Hematopoietic multipotent progenitor cell treated with erythropoietin and hydrocortisone succinate and interleukin-3 and kit ligand, for 6 days (in vitro differentiated cells): ENCODE data around the gene TBC1D21.

Experiments
- DNase-seq: peaks from one replicate; pipeline ENCODE4 v3.0.0-alpha.2; 2015

The TBC1D21 gene

DNA sequence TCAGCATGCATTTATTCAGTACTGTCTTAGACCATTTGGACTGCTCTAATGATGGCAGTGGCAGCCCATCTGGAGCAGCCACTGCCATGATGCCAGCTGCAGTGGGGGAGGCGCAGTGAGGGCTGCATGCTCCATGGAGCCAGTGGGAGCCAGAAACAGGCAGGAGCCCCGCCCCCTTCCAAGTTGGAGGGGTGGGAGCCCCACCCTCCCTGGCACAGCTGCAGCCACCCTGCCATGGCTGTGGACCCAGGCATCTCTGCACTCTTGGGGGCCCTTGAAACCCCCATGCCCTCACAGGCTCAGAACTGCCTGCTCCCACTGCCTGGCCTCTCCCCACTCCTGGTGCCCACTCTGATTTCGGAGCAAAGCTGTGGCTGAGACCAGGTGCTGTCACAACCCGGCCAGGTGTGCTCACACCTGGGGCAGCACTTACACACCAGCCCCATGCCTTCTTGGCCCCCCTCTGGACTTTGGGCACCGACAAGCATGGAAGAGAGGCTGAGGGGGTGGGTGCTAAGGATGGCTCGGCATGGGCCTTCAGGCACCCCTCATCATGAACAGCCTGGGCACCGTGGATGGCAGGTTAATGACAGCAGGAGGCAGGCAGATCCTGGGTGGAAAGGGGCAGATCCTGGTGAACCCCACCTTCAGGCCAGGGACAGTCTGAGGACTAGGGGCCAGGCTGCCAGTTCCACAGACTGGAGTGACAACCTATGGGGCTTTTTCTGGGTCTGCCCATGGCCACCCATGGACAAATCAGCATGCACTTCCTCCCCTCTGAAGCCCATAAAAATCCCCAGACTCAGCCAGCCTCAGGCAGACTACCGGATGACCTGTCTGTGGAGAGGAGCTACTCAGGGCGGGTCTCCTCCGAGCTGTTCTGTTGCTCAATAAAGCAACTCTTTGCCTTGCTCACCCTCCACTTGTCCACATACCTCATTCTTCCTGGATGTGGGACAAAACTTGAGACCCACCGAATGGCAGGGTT lies 18.3 kb downstream of the TBC1D21 start:
- no peak for DNase-seq

GRCh38 chr15:73892446-73893226 lies 19.3 kb downstream of the TBC1D21 start:
- no peak for DNase-seq

GRCh38 chr15:73894133-73894814 lies 20.9 kb downstream of the TBC1D21 start:
- DNase-seq: no peak

GRCh38 chr15:73897441-73898261 lies 24.3 kb downstream of the TBC1D21 start:
- peak; percentile 72 for DNase-seq

GRCh38 chr15:73899197-73900094 lies 26.1 kb downstream of the TBC1D21 start:
- DNase-seq: no peak

DNA sequence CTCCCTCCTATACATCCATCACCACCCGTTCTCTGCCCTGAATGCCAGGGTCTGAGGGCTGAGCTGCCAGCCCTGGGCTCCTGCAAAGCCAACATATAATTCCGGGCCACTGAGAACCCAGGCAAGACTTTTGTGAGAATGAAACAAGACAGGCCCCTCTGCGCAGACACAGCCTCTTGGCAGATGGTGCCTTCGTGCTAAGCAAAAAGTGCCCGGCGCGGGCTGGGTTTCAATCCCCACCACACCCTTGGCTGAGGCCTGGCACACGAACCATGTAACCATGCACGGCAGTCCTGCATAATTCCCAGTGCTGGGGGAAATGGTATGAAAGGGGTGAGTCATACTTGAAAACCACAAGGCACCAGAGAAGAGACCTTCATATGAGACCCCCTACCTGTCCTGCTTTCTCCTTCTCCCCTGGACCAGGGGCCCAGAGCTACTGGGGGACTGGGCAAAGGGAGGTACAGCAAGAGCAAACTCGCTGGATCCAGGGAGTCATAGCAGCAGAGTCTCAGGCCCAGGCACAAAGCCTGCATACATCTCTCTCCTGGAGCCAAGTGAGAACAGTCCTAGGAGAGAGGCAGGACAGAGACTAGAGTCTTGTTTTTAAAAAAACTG lies 26.8 kb downstream of the TBC1D21 start:
- DNase-seq: no peak

DNA sequence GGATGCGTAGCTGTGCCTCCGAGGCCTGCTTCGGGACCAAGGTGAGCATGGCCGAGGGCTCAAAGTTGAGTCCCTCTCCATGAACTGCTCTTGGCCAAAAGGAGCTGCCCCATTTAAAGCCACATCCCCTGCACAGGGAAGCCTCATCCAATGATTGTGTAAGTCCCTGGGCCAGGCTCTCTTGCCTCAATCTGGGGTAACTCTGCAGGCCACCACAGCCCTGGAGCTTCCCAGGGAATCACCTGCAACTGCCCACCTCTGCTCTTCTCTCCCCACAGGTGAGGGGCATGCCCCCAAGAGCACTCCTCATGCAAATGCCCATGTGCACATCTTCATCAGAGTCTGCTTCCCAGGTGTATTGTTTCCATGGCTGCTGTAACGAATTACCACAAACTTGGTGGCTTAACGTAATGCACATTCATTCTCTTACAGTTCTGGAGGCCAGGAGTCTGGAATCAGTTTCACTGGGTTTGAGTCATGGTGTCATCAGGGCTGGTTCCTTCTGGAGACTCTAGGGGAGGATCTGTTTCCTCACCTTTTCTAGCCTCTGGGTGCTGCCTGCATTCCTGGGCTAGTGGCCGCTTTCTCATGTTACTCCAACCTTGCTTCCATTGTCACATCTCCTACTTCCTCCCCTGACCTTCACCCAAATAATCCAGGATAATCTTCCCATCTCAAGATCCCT lies 27.9 kb downstream of the TBC1D21 start:
- DNase-seq: no peak

- no peak for DNase-seq
Measured at GRCh38 chr15:73902121-73903020, 29.0 kb downstream of the TBC1D21 start.

GRCh38 chr15:73904026-73904815 lies 30.9 kb downstream of the TBC1D21 start:
- no peak for DNase-seq

DNA sequence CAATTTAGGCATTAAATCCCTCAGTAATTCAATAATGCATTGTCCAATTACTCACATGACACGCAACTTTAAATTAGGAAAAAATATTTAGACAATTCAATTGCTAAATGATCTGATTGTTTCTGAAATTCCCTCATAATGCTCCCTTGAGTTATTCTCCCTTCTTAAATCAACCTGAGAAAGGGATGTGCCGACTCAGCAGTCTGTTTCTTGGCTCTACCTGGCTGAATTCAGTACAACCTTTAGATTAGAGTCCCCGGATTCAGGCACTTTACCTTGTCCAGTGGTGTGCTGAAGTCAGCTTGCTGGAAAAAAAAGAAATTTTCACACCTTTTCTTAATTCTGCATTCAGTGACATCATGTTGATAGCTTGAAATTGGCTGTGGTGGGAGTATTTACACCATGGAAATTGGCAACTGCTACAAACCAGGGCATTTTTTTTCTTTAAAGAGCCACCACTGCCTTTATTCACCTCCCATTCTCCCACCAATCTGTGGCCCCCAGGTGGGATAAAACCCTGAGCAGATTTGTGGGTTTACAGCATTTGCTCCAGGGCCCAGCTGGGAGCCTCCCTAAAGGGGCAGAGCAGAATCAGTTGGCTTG lies 32.0 kb downstream of the TBC1D21 start:
- DNase-seq: no peak

DNA sequence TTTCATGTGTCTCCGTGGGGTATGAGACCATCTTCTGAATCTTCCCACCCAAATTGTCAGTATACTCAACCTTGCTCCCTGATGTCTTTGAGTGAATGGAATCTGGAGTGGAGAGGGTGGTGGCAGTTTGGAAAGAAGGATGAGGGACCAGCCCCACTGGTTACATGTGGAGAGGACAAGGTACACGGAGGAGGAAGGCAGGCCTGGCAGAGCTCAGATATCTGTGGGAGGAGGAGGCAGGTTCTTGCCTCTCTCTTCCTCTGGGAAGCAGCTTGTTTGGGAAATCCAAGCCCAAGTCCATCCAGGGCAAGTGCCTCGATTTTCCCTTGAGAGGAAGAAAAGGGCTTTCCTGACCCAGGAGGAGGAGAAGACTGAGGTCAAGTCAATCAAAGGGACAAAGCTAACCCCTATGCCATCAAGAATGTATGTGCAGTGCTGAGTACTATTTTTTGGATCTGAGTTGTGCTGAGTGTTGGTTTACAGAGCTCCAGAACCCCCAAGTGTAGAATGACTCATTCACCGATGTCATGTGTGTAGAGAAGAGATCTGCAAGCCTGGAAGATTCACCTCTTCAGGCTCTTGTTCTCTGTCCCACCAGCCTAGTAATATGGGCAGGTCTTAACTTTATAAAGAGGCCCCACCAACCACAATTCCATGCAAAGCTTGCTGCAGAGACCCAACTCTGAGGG lies 33.1 kb downstream of the TBC1D21 start:
- DNase-seq: no peak

GRCh38 chr15:73907035-73907408 lies 33.7 kb downstream of the TBC1D21 start:
- DNase-seq: peak; percentile 31

- DNase-seq: peak; percentile 89
Measured at GRCh38 chr15:73908030-73908821, 34.9 kb downstream of the TBC1D21 start.

DNA sequence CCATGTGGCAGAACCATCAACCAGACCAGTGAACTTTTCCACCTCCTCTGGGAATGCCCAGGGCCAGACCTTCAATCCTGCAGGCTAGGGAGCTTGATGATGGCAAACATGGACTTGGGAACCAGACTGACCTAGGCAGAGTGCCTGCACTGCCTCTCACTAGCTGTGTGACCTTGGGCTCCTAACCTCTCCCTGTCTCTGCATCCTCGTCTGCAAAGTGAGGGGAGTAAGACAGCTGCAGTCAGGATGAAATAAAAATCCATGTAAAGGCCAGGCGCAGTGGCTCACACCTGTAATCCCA lies 35.4 kb downstream of the TBC1D21 start:
- DNase-seq: no peak

GRCh38 chr15:73909651-73910050 lies 36.3 kb downstream of the TBC1D21 start:
- DNase-seq: no peak

DNA sequence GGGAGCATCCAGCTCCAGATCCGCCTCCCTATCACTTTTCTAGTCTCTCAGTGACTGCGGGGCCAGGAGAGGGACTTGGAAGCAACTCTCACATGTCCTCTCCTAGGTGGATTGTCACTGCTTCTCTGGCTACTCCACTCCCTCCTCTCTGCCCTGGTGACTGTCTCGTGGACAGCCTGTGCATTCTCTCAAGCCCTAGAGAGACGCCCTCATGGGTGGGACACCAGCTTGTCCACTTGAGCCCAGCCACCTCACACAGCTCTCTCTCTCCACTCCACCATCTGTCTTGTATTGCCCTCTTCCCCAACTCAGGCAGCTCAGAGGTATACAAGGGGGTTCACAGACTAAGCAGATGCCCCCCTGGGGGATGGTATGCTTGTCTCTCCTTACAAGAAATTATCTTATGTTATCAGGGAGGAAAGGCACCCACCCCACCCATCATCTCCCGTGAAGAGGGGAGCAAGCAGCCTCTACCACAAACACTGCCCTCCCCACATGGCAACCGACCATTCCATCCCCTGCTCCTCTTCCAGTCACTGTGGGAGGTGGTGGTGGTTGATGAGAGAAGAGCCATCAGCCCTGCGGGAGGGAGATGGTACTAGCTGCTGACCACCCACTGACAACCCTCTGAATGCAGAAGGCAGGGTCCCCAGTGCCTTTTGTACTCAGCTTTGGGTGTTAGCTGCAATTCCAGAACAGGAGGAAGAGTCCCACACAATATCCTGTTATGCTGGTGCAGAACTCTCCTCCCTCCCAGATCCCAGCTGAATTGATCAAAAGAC lies 37.3 kb downstream of the TBC1D21 start:
- DNase-seq: no peak
